NCI-H510A treated with DMSO at 0.1 percent for 48 hours (cell line): ENCODE measurements around the gene SLC13A2.

Experiments
- DNase-seq: peaks from one replicate; lab custom pipeline; 2025; lab: John Stamatoyannopoulos, UW

SLC13A2 gene

GRCh38 chr17:28493460-28493859, 20.0 kb downstream of the SLC13A2 start:
- DNase-seq, result no peak

GRCh38 chr17:28494445-28495188, 21.2 kb downstream of the SLC13A2 start:
- peak; percentile 55 for DNase-seq

DNA sequence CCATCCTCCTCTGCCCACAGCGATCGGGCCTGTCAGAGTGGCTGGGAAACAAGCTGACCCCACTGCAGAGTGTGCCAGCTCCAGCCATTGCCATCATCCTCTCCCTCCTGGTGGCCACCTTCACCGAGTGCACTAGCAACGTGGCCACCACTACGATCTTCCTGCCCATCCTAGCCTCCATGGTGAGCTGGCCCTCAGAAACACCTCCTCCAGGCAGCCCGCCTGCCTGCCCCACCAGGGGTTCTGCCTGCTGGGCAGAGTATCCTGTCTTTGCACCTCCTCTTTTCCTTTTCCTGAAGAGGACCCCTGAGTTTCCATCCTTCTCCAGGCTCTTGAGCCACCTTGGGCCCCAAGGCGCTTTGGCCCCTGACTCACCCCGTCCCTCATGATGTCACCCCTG, 22.2 kb downstream of the SLC13A2 start:
- no peak for DNase-seq

- DNase-seq, result peak; percentile 84
Observed at GRCh38 chr17:28497931-28498330, 24.5 kb downstream of the SLC13A2 start.

GRCh38 chr17:28498652-28499363, 25.4 kb downstream of the SLC13A2 start:
- DNase-seq, result no peak

DNA sequence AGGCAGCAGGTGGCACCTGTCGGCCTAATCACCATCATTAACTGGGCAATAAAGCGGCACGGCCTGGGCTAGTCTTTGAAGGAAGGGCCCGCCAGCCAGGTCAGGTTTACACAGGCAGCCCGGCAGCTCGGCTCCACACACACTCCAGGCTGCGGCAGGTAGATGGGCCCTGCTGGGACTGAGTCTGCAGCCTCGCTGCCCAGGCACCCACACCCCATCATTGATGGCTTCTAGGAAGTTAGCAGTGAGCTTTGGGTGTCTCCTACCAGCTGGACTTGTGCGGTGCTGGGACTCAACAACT, 25.9 kb downstream of the SLC13A2 start:
- peak; percentile 70 for DNase-seq

DNA sequence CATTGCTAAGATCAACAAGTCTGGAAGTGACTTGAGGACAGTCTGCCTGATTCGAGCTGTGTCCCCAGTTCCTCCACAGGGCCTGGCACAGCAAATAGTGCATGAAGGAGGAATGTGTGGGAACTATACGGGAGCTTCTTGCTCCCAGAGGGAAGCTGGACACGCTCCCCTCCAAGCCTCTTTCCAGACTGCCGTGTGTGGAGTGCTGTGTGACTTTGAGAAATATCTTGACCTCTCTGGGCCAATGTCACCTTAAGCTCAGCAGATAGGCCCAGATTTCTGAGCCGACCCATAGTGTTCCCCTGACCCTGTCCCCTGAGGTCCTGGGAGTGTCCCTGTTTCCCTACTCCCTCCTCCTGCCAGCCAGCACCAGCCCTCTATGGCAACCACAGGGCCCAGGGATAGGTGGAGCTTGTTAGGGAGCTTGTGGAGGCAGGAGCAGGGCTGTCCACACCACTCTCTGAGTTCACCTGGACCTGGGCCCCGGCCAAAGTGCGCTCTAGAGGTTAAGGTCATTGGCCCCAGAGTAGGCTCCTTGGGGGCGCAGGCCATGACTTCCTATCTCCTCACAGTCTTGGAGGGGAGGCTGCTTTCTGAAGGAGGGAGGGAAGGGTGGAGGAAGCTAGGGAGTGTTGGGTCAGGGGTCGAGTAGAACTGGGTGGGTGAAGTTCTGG, 26.4 kb downstream of the SLC13A2 start:
- DNase-seq, result no peak

- no peak for DNase-seq
Observed at GRCh38 chr17:28500712-28501379, 27.4 kb downstream of the SLC13A2 start.

GRCh38 chr17:28501421-28502284, 28.2 kb downstream of the SLC13A2 start:
- no peak for DNase-seq

- no peak for DNase-seq
Observed at GRCh38 chr17:28503420-28503819, 30.0 kb downstream of the SLC13A2 start.

DNA sequence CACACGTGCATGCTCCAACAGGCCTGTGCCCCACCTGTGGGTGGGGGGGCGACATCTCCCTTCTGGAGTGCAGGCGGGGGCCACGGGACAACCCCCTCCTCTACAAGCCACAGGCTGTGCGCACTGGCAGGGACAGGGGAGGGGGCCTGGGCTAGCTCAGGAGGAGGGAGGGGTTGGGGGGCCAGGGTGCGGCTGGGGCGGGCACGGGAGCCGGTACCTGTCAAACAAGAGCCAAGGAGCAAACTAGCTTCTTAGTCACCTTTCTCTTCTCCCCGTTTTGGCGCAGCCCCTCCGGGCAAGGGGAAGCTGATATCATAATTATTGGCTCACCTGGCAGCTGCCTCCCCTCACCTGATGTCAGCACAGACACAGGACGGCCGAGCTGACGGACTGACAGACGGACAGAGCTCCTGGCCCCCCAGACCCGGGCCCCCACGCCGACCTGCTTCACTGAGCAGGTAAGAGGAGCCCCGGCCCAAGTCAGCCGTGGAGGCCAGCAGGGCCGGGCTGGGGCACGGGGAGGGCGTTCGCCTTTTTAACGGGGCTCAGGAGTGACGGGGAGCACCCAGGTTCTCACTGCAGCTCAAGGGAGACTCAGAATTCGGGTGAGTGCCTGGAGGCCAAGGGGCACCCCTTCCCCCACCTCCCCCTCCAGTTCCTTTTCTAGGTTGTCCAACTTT, 32.7 kb downstream of the SLC13A2 start, which contains the start of gene FOXN1:
Gene FOXN1 (plus strand): TSS at position 363 of the 680 bp plus-strand sequence. CDS start 17,622 bp downstream, outside the sequence.
- no peak for DNase-seq

GRCh38 chr17:28506763-28507487, 33.5 kb downstream of the SLC13A2 start:
- no peak for DNase-seq

GRCh38 chr17:28507567-28508203, 34.2 kb downstream of the SLC13A2 start:
- no peak for DNase-seq

GRCh38 chr17:28508211-28508724, 34.8 kb downstream of the SLC13A2 start:
- no peak for DNase-seq

DNA sequence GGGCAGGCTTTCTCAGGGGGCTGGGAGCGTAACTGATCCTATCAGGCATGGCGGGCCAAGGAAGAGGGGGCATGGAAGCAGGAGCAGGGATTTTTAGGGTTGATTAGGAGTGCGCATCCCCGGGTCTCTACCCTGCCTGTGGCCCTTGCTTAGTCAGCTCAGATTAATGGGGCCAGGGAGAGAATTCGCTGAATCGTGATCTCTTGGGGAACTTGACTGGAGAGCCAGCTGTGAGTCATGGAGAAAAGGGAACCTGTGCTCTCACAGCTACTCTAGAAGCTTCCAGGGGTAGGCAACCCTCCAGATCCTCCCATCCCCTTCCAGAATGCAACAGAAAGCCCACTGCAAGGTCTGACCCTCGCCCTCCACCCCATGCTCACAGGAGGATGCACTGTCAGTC, 36.3 kb downstream of the SLC13A2 start:
- DNase-seq, result no peak

DNA sequence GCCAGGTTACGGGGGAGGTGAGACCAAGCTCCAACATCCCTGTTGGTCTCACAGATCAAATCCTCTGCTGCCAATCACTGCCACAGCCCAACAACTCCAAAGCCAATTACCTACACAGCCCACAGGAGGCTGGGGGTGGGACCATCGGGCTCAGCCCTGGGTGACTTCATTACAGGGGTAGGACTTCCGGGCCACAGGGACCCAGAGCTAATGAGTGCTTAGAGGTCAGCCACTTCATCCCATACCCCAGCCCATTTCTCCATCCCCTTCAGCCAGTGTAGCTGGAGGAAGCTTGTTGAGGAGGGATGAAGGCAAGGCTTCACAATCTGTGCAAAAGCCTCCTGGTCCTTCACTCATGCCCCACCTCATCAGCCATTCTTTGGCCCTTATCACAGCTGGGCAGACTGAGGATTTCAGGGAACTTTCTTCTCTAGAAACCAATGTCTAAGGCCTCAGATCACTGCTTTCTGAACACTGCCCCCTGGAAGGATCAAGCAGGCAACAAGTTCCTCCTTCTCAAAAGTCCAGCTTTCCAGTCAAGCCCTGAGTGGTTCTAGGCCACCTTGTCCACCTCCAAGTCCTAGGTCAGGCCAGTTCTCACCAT, 38.5 kb downstream of the SLC13A2 start:
- DNase-seq, result no peak

DNA sequence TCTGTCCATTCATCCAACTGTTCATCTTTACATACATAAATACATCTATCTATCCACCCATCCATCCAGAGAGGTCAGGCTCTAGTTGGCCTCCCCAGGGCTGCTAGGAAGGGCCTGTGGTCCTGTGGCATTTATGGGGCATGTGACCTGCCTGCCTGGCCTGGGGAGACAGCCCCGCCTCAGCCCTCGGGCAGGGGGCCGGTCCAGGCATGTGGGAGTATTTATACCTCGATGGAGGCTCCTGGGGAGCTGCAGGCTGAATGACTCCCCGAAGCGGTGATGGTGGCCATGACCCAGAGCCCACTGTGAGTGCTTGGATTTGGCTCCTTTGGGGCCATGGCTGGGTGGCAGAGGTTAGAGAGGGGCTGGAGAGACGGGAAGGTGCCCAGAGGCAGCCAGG, 40.0 kb downstream of the SLC13A2 start:
- DNase-seq, result no peak

DNA sequence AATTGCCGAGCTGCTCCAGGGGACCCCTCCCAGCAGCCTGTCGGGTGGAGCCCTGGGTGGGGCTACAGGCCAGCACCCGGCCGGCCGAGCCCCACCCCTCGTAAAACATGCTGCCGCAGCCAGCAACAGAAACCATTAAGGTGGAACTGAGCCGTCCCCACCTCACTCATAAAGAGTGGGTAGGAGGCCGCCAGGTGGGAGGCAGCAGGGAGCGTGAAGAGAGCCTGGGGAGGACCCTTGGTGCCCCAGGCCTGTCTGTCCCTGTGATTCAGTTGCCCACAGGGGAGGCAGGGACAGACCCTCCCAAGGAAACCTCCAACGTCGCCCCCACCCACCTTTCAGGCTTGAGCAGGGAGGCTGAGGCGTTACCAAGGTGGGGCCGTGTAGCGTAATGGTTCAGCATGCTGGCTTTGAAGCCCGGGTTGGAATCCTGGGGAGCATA, 41.1 kb downstream of the SLC13A2 start:
- no peak for DNase-seq

DNA sequence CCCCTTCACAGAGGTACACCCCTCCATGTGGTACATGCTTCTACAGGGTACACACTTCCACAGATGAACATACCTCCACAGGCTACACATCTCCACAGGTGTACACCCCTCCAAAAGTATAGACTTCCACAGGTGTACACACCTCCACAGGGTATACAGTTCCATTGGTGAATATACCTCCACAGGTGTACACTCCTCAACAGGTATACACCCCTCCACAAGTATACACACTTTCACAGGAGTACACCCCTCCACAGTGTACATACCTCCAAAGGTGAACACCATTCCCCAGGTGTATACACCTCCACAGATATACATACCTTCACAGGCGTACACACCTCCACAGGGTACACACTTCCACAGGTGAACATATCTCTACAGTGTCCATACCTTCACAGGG, 42.1 kb downstream of the SLC13A2 start:
- no peak for DNase-seq
